Tibial artery (tissue), 4 donors: ENCODE measurements around the gene TRMT1.

Source experiments
- DNase-seq, 2 donors: peaks; one replicate each; pipeline ENCODE4 v3.0.0-alpha.2; 2019
- H3K27ac ChIP-seq, 2 donors: fragments of 200-600 bp; sonication (generic) in 1 of 2; 1 replicate in 1 of 2; 2 replicates in 1 of 2; pipeline ENCODE4 v1.5.1; 2018 to 2019; ENCODE audit warnings: mild to moderate bottlenecking in 1 of 2
- H3K27me3 ChIP-seq, 2 donors: fragments of 200-600 bp; sonication (generic) in 1 of 2; one replicate each; pipeline versions ENCODE4 v1.5.1 to v1.6.0; 2016 to 2019
- H3K36me3 ChIP-seq, 3 donors: fragments of 200-600 bp; sonication (generic) in 2 of 3; one replicate each; pipeline ENCODE4 v1.5.1; 2016 to 2019; ENCODE audit warnings: mild to moderate bottlenecking in 2 of 3
- H3K4me1 ChIP-seq, 4 donors: fragments of 200-600 bp; sonication (generic) in 2 of 4; 1 replicate in 3 of 4; 2 replicates in 1 of 4; pipeline ENCODE4 v1.5.1; 2016 to 2019
- H3K4me3 ChIP-seq, 2 donors: fragments of 200-600 bp; sonication (generic) in 1 of 2; 1 replicate in 1 of 2; 2 replicates in 1 of 2; pipeline ENCODE4 v1.5.1; 2018 to 2019; ENCODE audit warnings: mild to moderate bottlenecking in 2 of 2
- H3K9me3 ChIP-seq, 3 donors: fragments of 200-600 bp; sonication (generic) in 1 of 3; one replicate each; pipeline ENCODE4 v1.5.1; 2016 to 2019
- intact Hi-C: fragments of 100-400 bp; cut with DNase I; formaldehyde crosslinking; loops from one replicate; pipeline ENCODE4 v1.15.0; 2023; ENCODE audit warnings: low total_unique reads
- TF ChIP-seq, protein P1 (sequence below), 2 experiments: fragments of 200-600 bp in 1 of 2; fragments of 450-650 bp in 1 of 2; IDR thresholded peaks; one replicate each; pipeline ENCODE4 v1.5.1; 2017 to 2019; ENCODE audit warnings: antibody characterized with exemption in 2 of 2, mild to moderate bottlenecking in 1 of 2, moderate library complexity in 1 of 2

TRMT1 gene

DNA sequence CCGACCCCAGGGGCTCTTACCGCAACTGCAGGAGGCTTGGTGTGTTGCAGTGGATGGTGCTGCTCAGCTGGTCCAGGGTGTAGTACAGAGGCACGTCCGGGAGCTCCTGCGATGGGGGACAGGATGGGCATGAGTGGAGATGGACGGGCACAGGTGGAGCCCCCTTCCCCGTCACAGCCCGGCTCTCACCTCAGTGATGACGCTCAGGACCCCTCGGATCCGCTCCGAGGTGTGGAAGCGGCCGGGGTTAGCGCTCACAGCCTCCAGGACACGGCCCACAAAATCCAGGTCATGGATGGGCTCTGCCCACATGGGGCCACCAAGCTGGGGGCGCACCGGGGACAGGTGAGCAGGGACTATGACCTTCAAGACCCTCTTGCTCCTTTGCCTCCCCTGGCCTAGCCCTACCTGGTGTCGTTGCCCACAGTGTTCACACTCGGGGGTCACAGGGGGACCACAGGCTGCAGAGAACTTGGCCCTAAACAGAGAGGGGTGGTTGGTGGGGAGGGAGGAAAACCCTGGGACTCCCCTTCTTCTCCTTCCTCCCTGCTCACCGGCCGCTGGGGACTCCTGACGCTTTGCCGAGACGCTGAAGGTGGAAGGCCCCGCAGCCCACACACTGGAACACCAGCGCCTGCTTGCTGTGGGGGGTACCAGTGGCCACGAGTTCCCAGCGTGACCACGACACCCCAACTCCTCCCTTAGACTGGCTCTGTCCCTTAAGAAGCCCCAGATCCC, 7.0 kb downstream of the TRMT1 start:
- DNase-seq = no peak
- Histone ChIP-seq H3K27me3 (no peaks in the 10 kb centered on the region), H3K4me3 (no peak overlapping the region), H3K36me3 (peaks cover 0 to 75% (median 43%) of the 10 kb centered on the region in 3 donors), H3K27ac (no peak overlapping the region), H3K4me1 (peaks cover 0 to 6% (median 0%) of the 10 kb centered on the region in 4 donors), H3K9me3 (no peaks in the 10 kb centered on the region)
- TF ChIP-seq, protein P1, sequence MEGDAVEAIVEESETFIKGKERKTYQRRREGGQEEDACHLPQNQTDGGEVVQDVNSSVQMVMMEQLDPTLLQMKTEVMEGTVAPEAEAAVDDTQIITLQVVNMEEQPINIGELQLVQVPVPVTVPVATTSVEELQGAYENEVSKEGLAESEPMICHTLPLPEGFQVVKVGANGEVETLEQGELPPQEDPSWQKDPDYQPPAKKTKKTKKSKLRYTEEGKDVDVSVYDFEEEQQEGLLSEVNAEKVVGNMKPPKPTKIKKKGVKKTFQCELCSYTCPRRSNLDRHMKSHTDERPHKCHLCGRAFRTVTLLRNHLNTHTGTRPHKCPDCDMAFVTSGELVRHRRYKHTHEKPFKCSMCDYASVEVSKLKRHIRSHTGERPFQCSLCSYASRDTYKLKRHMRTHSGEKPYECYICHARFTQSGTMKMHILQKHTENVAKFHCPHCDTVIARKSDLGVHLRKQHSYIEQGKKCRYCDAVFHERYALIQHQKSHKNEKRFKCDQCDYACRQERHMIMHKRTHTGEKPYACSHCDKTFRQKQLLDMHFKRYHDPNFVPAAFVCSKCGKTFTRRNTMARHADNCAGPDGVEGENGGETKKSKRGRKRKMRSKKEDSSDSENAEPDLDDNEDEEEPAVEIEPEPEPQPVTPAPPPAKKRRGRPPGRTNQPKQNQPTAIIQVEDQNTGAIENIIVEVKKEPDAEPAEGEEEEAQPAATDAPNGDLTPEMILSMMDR (IDR thresholded peaks at IDR 0.05) = no peak
- intact Hi-C loops = no loop called here

DNA sequence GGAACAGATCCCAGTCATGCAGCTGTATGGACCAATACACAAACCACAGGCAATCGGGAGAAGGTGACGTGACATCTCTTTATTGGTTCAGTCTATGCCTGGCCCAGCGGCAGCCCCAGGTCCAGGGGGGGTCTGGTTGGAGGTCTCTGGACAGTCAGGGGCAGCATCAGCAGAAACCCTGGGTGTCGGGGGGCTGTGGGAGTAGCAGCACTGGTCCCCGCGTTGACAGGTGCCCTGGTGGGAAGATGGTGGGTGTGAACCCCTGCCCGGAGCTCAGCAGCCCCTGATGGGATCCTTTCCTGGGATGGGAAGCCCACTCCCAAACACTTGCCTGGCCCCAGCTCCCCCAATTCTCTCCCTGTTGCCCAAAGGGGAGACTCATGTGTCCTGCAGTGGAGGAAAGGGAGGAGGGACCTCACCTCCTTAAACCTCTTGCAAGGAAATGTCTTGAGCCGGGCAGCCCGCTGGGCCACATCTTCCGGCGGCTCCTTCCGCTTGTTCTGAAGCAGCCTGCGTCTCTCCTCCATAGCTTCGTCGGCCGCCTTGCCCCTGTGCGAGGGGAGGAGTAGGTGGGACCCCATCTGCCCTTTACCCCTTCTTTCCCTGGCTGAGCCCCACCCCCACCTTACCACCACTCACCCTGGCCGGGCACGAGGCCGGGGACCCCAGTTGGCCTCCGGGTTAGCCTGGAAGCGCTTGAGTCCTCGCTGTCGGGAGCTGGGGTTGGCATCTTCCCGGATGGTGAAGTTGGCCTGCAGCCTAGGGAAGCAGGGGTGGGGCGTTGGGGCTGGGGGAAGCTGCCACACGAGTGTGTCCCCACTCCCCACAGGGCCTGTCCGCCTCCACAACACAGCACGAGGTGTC, 11.5 kb downstream of the TRMT1 start:
- TF ChIP-seq, protein P1 (IDR thresholded peaks at IDR 0.05) = no peak
- intact Hi-C loops = no loop called here
- H3K4me3 ChIP-seq = peak overlapping the region; percentile 5 to 22
- no peaks in the 10 kb centered on the region for H3K9me3 ChIP-seq
- no peaks in the 10 kb centered on the region for H3K27me3 ChIP-seq
- peaks cover 0 to 31% (median 20%) of the 10 kb centered on the region in 4 donors for H3K4me1 ChIP-seq
- DNase-seq = peak in 1 of 2 donors; percentile 70
- H3K36me3 ChIP-seq = peaks cover 0 to 41% (median 22%) of the 10 kb centered on the region in 3 donors
- H3K27ac ChIP-seq = peak overlapping the region; percentile 12 to 43

DNA sequence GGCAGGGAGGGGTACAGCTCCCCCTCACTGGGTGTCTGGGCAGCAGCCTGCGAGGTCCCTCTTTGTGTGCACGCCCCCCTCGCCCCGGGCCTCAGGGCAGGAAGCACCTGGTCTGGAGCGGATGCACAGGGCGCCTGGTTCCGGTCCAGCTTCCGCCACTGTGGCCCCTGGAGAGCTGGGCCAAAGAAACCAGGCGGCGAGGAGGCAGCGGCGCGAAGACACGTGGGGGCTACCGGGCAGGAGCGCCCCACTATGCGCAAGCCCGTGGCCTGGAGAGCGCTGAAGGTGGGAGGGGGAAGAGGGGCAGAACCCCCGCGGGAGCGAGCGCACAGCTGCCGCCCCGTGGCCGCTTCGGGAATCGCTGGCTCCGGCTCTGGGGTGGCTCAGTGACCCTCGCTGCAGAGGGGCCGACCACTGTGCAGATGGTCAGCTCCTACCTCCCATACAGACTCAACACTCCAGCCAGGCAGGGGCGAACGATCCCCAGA, 12.1 kb downstream of the TRMT1 start:
- TF ChIP-seq, protein P1 (IDR thresholded peaks at IDR 0.05) = peak; percentile 64 to 76
- intact Hi-C loops = no loop called here

DNA sequence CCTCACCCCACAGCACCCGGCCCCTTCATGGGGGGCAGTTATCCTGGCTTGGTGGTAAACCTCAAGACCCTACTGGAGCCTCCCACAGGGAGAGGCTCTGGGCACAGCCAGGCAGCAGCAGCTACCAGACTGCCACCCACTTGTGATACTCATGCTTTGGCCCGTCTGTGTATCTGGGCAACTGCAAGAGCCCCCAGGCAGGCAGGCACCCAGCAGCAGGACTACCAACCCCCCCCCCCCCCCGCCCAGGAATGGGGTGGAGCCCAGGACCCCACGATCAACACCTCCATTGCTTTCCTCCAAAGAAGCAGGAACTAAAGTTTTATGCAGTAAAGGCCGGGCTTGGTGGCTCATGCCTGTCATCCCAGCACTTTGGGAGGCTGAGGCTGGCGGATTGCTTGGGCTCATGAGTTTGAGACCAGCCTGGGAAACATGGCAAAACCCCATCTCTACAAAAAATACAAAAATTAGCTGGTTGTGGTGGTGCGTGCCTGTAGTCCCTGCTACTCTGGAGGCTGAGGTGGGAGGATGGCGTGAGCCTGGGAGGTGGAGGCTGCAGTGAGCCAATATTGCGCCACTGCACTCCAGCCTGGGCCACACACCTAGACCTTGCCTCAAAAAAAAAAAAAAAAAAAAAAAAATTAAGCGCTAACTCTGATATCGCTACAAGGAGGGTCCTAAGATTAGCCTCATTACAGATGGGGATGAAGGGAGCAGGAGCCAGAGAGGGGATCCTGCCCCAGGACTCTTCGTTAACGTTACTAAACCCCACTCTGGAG, 12.8 kb downstream of the TRMT1 start:
- Histone ChIP-seq H3K4me3 (peak overlapping the region in 1 of 2 donors; percentile 22), H3K4me1 (peaks cover 0 to 34% (median 23%) of the 10 kb centered on the region in 4 donors)

More for the DNA sequence above, 12.1 kb downstream of the TRMT1 start:
- Histone ChIP-seq H3K27ac (peak overlapping the region; percentile 5 to 43), H3K36me3 (peaks cover 0 to 34% (median 15%) of the 10 kb centered on the region in 3 donors), H3K4me3 (peak overlapping the region; percentile 19 to 22), H3K27me3 (no peaks in the 10 kb centered on the region), H3K9me3 (no peaks in the 10 kb centered on the region), H3K4me1 (peaks cover 0 to 31% (median 20%) of the 10 kb centered on the region in 4 donors)
- peak; percentile 64 to 85 for DNase-seq

More for the DNA sequence above, 12.8 kb downstream of the TRMT1 start:
- H3K9me3 ChIP-seq = no peaks in the 10 kb centered on the region
- intact Hi-C loops = no loop called here
- H3K27ac ChIP-seq = peak overlapping the region; percentile 75 to 80
- DNase-seq = no peak
- H3K27me3 ChIP-seq = no peaks in the 10 kb centered on the region
- peaks cover 0 to 28% (median 11%) of the 10 kb centered on the region in 3 donors for H3K36me3 ChIP-seq
- TF ChIP-seq, protein P1 (IDR thresholded peaks at IDR 0.05) = no peak
